SK-N-DZ (cell line): ENCODE results near the gene LRRC25.
"Not testable (repeated sequence)": the region's sequence is repeated elsewhere in the genome, so short reads cannot be mapped to it uniquely, and the experiment has no call there.

Source experiments
- DNase-seq: peaks from one replicate; pipeline ENCODE4 v3.0.0-alpha.2; 2015; ENCODE audit warnings: low spot score

LRRC25 gene

GRCh38 chr19:18405754-18406153, 8.3 kb upstream of the LRRC25 start:
- DNase-seq = not testable (repeated sequence)

DNA sequence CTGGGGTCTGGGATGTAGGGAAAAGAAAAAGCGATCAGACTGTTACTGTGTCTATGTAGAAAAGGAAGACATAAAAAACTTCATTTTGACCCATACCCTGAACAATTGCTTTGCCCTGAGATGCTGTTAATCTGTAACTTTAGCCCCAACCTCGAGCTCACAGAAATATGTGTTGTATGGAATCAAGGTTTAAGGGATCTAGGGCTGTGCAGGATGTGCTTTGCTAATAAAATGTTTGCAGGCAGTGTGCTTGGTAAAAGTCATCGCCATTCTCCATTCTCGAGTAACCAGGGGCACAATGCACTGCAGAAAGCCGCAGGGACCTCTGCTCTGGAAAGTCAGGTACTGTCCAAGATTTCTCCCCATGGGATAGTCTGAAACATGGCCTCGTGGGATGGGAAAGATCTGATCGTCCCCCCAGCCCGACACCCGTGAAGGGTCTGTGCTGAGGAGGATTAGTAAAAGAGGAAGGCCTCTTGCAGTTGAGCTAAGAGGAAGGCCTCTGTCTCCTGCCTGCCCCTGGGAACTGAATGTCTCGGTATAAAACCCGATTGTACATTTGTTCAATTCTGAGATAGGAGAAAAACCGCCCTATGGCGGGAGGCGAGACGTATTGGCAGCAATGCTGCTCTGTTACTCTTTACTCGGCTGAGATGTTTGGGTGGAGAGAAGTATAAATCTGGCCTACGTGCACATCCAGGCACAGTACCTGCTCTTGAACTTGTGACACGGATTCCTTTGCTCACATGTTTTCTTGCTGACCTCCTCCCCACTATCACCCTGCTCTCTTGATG, 5.2 kb upstream of the LRRC25 start:
- DNase-seq = not testable (repeated sequence)

DNA sequence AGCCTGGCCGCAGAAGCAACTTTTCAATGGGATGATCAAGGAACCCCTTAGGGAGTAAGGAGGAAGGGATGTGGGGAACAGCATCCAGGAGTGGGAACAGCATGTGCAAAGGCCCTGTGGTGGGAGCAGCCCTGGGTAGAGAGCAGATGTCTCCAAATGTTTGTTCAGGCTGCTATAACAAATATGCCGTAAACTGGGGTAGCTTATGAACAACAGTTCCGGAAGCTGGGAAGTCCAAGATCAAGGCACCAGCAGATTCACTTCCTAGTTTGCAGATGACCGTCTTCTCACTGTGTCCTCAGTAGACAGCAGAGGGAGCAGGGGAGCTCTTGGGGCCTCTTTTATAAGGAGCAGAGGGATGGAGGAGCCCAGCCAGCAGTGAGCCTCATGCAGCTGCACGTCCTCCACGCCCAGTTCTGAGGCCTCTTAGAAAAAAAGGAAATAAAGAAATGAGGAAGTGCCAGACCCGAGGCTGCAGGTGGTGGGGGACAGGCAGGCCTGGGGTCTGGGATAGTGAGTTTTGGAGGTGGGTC, 4.2 kb upstream of the LRRC25 start:
- peak; percentile 57 for DNase-seq

GRCh38 chr19:18399008-18399407, 1.6 kb upstream of the LRRC25 start:
- DNase-seq = no peak

GRCh38 chr19:18396471-18397241, 766 bp downstream of the LRRC25 start:
- DNase-seq = no peak

GRCh38 chr19:18393836-18394235, 3.6 kb downstream of the LRRC25 start:
- no peak for DNase-seq

DNA sequence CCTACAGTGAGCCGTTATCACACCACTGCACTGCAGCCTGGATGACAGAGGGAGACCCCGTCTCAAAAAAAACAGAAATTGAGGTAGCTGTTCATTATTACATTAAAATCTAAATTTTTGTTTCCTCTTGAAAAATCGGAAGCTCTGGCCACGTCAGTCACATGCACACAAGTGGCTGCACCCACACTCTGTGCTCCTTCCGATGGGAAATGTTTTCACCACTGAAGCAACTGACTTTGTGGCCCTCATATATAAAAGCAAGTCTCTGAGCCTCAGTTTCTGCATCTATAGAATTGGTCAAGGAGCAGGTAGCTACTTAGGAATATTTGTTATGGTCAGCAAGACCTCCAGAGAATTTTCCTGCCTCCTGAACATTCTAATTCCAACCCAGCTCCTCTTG, 4.5 kb downstream of the LRRC25 start:
- no peak for DNase-seq

DNA sequence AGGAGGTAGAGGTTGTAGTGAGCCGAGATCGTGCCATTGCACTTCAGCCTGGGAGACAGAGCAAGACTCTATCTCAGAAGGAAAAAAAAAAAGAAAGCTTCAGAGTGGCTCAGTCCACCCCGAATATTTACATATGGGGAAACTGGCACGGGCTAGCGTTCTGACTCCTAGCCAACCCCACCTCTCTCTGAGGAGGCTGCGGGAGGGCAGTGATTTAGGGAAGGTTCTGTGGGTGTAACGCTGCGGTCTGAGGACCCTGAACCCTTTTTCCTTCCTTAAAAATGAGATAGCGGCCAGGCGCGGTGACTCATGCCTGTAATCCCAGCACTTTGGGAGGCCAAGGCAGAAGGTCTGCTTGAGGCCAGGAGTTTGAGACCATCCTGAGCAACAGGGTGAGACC, 5.0 kb downstream of the LRRC25 start:
- no peak for DNase-seq

DNA sequence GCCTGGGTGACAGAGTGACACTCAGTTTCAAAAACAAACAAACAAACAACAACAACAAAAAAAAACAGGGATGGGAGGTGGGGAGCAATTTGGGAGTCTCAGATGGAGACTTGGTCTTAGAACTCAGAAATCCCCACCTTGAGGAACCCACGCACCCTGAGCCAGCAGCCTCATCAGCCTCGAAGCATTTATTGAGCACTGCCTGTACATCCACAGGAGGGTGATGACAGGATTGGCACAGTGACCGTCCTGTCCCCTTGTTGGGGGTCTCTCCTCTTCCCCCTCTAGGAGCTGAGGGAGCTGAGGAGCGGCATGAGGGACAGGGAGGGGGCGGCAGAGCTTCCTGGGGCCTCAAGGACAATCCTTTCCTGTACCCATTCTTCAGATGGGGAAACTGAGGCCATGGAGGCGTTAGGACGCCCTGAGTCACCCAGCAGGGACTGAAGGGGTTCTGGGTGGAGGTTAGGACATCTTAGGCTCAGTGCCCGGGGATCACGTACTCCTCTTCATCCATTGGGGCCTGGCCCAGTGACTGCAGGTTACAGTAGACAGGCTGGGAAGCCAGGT, 5.8 kb downstream of the LRRC25 start:
- DNase-seq = no peak

DNA sequence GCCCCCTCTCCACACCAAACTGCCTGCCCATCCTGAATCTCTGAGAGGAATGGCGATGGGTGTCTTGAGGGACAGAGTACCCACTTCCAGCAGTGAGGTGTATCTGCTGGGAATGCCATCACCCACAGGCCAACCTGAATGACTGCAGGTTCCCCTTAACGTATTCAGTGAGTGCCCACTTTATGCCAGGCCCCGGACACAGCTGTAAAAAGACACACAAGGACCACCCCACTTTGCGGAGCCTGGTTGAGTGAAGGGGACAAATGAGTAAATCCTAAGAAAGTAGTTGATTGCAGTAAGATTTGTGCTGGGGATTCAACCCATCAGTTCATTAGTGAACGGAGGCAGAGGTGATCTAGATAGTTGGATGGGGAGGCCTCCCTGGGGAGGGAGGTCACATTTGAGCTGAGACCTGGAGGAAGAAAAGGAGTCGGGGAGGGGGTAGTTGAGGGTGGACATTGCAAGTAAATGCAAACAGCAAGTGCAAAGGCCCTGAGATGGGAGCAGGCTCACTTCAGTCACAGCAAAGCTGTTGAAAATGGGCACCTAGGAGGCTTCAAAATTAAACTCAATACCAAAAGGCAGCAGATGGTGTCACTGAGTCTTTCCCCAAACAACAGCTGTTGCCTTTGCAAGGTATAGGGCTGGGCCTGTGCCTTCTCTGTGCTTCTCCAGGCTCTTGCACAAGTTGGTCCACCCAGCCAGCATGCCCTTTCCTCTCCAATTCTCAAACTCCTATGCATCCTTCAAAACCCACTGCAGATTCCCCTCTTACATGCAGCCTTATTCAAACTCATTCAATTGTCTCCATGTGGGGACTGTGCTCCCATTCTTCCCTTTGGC, 7.1 kb downstream of the LRRC25 start:
- DNase-seq = no peak

GRCh38 chr19:18389726-18390064, 7.7 kb downstream of the LRRC25 start:
- no peak for DNase-seq

DNA sequence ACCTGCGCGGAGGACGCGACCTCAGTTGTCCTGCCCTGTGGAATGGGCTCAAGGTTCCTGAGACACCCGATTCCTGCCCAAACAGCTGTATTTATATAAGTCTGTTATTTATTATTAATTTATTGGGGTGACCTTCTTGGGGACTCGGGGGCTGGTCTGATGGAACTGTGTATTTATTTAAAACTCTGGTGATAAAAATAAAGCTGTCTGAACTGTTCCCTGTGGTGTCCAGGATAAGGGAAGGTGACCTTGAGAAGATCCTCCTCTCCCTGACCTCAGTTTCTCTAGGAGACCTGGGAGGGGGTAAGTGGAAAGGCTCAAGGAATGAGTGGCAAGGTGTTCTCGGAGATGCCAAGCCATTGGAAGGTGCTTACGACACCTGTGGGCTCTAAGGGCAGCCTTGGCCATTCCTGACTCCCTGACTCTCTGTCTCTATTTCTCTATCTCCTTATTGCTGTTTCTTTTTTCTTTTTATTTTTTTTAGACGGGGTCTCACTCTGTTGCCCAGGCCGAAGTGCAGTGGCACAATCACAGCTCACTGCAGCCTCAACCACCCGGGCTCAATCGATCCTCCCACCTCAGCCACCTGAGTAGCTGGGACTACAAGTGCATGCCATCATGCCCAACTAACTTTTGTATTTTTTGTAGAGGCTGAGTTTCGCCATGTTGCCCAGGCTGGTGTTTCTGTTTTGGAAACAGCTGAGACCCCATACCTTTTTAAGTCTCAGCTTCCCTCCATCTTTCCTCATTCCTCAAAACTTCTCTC, 8.3 kb downstream of the LRRC25 start:
- no peak for DNase-seq

- DNase-seq = peak; percentile 69
Measured at GRCh38 chr19:18388100-18388959, 9.1 kb downstream of the LRRC25 start.

- DNase-seq = no peak
Measured at GRCh38 chr19:18386543-18387271, 10.7 kb downstream of the LRRC25 start.

GRCh38 chr19:18385675-18386542, 11.5 kb downstream of the LRRC25 start, which contains the start of gene GDF15:
TSS of gene GDF15 (plus strand) at chr19:18386158. CDS start at chr19:18386190, 32 bp downstream.
- DNase-seq = no peak

DNA sequence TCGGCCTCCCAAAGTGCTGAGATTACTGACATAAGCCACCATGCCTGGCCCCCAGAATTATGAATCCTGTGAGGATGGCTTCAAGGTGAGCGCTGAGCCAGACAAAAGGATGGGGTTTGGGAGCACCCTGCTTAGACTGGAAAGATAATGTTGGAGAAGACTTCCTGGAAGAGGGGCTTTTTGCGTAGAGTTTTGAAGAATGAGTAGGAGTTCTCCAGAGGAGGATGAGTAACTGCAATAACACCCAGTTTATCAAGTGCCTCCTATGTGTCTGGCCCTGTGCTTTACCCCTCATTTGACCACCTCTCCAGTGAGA, 12.1 kb downstream of the LRRC25 start:
- DNase-seq = no peak

DNA sequence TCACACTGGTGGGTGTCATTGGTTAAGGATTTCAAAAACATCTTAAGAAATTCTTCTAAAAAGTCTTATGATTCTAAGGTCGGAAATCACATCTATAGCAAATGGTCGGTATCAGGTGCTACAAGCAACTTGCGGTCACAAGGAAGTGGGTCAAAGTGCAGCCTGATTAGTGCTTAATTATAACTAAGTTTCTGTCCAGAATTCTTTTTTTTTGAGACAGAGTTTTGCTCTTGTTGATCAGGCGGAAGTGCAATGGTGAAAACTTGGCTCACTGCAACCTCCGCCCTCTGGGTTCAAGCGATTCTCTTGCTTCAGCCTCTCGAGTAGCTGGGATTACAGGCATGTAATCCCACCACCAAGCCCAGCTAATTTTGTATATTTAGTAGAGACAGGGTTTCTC, 12.6 kb downstream of the LRRC25 start:
- no peak for DNase-seq

GRCh38 chr19:18383622-18384021, 13.8 kb downstream of the LRRC25 start:
- not testable (repeated sequence) for DNase-seq
